Smooth muscle cell (in vitro differentiated cells): ENCODE data around the gene KIRREL3. TPM values are rescaled to one million over a fixed set of nuclear protein-coding genes. Genes with fewer than 3 reads are reported as not detected.

Experiments
- DNase-seq: peaks from one replicate; lab custom pipeline; 2025; ENCODE audit not compliant: unreplicated experiment; lab: John Stamatoyannopoulos, UW
- H2AFZ ChIP-seq: fragments of 200-600 bp; sonication (generic); 2 replicates; pipeline ENCODE4 v1.6.0; 2016; ENCODE audit warnings: antibody characterized with exemption, low read depth, mild to moderate bottlenecking
- H3F3A ChIP-seq: fragments of 200-600 bp; sonication (generic); 2 replicates; pipeline ENCODE4 v1.6.0; 2017; ENCODE audit warnings: antibody characterized with exemption, low read depth
- H3K27ac ChIP-seq: fragments of 200-600 bp; sonication (generic); 2 replicates; pipeline ENCODE4 v1.5.1; 2016; ENCODE audit warnings: low read depth, mild to moderate bottlenecking
- H3K27me3 ChIP-seq: fragments of 200-600 bp; sonication (generic); 2 replicates; pipeline ENCODE4 v1.6.1; 2016; ENCODE audit warnings: low read depth, mild to moderate bottlenecking
- H3K36me3 ChIP-seq: fragments of 200-600 bp; sonication (generic); 2 replicates; pipeline ENCODE4 v1.5.1; 2016; ENCODE audit warnings: low read depth
- H3K4me1 ChIP-seq: fragments of 200-600 bp; sonication (generic); 2 replicates; pipeline ENCODE4 v1.5.1; 2016; ENCODE audit warnings: low read depth
- H3K4me2 ChIP-seq: fragments of 200-600 bp; sonication (generic); 2 replicates; pipeline ENCODE4 v1.6.0; 2016; ENCODE audit warnings: mild to moderate bottlenecking
- H3K4me3 ChIP-seq: fragments of 200-600 bp; sonication (generic); 2 replicates; pipeline ENCODE4 v1.5.1; 2016; ENCODE audit warnings: mild to moderate bottlenecking
- H3K79me2 ChIP-seq: fragments of 200-600 bp; sonication (generic); 2 replicates; pipeline ENCODE4 v1.6.0; 2016; ENCODE audit warnings: low read depth, mild to moderate bottlenecking
- H3K9ac ChIP-seq: fragments of 200-600 bp; sonication (generic); 2 replicates; pipeline ENCODE4 v1.6.0; 2016; ENCODE audit warnings: low read depth
- H3K9me3 ChIP-seq: fragments of 200-600 bp; sonication (generic); replicated peaks from 2 replicates; pipeline ENCODE4 v1.5.1; 2016; ENCODE audit warnings: low read depth
- H4K20me1 ChIP-seq: fragments of 200-600 bp; sonication (generic); 2 replicates; pipeline ENCODE4 v1.6.0; 2016; ENCODE audit warnings: low read depth
- WGBS: methylation state at CpG from one replicate; pipeline ENCODE4 v1.1.7; 2016; ENCODE audit warnings: low lambda C conversion rate; 5-methylcytosine and 5-hydroxymethylcytosine counted together
- polyA plus RNA-seq: library from polyadenylated mRNA; unstranded; fragments of >200 nt; fragmentation: Nextera tagmentation; extraction: Ambion mirVana; gene quantifications from 2 replicates; pipeline ENCODE4 v1.2.1, GENCODE V29; 2016
- total RNA-seq: library from RNA; depleted of rRNA; stranded (reverse); fragments of >200 nt; gene quantifications from 2 replicates; pipeline ENCODE4 v1.2.3, GENCODE V29; 2014
- TF ChIP-seq, protein P1 (sequence below): fragments of 200-600 bp; sonication (generic); IDR thresholded peaks from 2 replicates; pipeline ENCODE4 v1.5.1; 2017; ENCODE audit warnings: borderline replicate concordance, mild to moderate bottlenecking, antibody characterized with exemption; ENCODE audit not compliant: insufficient read depth, poor library complexity, severe bottlenecking

KIRREL3 gene
- total and polyA plus RNA-seq, 2 experiments from 2014 or later = 1.2 TPM; not detected in 1

DNA sequence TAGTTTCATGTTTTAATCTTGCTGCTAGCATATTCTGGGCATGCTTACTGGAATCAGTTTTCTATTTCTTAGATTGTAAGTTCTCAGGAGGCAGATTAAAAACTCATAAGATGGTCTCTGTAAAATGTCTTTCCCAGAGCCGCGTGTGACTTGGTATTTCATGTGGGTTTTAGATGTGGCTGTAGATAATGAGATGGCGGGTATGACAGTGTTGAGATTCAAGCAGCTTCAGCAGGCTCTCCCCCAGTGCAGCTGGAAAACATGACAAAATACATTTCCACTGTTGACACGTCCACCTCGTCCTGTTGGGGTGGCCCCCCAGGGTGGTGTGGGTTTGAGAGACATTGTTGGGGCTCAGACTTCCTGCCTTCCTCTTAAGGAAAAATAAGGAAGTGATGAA is 106.8 kb downstream of the KIRREL3 start:
- Histone ChIP-seq H3F3A (no peaks in the 10 kb centered on the region), H3K9me3 (no peaks in the 10 kb centered on the region), H3K4me2 (no peak overlapping the region), H3K4me3 (no peak overlapping the region), H3K79me2 (no peaks in the 10 kb centered on the region), H3K9ac (no peak overlapping the region), H3K36me3 (no peaks in the 10 kb centered on the region), H4K20me1 (no peaks in the 10 kb centered on the region), H3K4me1 (peaks cover 7% of the 10 kb centered on the region), H3K27ac (no peak overlapping the region), H2AFZ (peak overlapping the region; percentile 5), H3K27me3 (no peaks in the 10 kb centered on the region)
- 32% methylated on average over 5 of the region's 5 CpGs for WGBS
- no peak for DNase-seq
- TF ChIP-seq, protein P1, sequence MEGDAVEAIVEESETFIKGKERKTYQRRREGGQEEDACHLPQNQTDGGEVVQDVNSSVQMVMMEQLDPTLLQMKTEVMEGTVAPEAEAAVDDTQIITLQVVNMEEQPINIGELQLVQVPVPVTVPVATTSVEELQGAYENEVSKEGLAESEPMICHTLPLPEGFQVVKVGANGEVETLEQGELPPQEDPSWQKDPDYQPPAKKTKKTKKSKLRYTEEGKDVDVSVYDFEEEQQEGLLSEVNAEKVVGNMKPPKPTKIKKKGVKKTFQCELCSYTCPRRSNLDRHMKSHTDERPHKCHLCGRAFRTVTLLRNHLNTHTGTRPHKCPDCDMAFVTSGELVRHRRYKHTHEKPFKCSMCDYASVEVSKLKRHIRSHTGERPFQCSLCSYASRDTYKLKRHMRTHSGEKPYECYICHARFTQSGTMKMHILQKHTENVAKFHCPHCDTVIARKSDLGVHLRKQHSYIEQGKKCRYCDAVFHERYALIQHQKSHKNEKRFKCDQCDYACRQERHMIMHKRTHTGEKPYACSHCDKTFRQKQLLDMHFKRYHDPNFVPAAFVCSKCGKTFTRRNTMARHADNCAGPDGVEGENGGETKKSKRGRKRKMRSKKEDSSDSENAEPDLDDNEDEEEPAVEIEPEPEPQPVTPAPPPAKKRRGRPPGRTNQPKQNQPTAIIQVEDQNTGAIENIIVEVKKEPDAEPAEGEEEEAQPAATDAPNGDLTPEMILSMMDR = no peak

DNA sequence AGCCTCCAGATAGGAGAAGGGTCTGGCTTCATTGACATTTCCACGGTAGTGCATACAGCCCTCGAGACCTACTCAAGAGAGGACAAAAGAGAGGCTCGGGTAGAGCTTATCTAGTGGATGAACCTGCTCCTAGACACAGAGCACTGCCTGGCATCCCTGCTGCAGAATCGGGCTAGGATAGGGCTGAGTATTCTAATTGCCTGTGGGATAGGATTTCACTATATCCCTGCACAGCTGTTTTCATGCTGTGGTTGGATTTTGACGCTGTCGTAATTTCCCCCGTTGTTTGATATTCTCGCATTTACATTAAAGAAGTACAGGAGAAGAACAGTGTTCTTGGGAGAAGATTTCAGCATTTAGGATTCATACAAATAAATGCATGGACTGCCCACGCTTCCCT is 107.8 kb downstream of the KIRREL3 start:
- no peaks in the 10 kb centered on the region for H4K20me1 ChIP-seq
- no peaks in the 10 kb centered on the region for H3K4me1 ChIP-seq
- H3K9me3 ChIP-seq = no peaks in the 10 kb centered on the region
- H3K27me3 ChIP-seq = no peaks in the 10 kb centered on the region
- TF ChIP-seq, protein P1 = no peak
- H3K4me2 ChIP-seq = no peak overlapping the region
- H3K27ac ChIP-seq = no peak overlapping the region
- H3K79me2 ChIP-seq = no peaks in the 10 kb centered on the region
- no peak overlapping the region for H2AFZ ChIP-seq
- no peak for DNase-seq
- H3F3A ChIP-seq = no peaks in the 10 kb centered on the region
- no peaks in the 10 kb centered on the region for H3K36me3 ChIP-seq
- no peak overlapping the region for H3K9ac ChIP-seq
- no peak overlapping the region for H3K4me3 ChIP-seq
- WGBS = 86% methylated on average over 9 of the region's 9 CpGs

DNA sequence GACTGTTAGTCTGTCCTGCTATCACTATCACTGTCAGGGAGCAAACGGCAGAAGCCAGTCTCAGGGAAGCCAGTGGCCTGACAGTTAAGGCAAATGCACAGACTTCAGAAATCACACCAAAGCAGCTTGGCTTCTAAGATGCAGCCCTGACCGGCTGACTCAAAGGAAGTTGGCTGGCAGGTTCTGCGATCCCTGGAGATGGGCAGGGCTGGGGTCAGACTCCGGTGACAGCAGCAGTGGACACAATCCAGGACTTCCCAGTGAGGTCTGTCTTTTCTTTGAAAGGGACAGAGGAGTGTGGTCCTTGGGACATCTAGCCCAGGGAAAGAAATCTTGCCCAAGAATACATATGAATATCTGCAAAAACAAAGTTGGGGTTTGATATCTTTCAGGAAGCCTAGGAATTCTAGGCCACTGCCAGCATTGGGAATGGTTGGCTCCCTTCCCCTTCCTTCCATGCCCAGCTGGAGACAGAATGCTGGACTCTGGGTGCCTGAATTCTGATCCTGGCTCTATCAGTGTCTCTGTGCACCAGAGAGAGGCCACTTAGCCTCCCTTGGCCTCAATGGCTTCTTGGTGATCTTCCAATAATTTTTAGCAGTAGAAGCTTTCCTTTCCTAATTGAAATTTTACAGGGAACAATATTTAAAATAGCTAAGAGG is 108.9 kb downstream of the KIRREL3 start:
- Histone ChIP-seq H3K4me3 (no peak overlapping the region), H2AFZ (no peak overlapping the region), H3K4me1 (no peaks in the 10 kb centered on the region), H3K27ac (no peak overlapping the region), H3F3A (no peaks in the 10 kb centered on the region), H3K9me3 (no peaks in the 10 kb centered on the region), H4K20me1 (no peaks in the 10 kb centered on the region), H3K36me3 (no peaks in the 10 kb centered on the region), H3K79me2 (no peaks in the 10 kb centered on the region), H3K27me3 (no peaks in the 10 kb centered on the region), H3K9ac (no peak overlapping the region), H3K4me2 (no peak overlapping the region)
- WGBS = 37% methylated on average over 4 of the region's 4 CpGs
- TF ChIP-seq, protein P1 = no peak
- no peak for DNase-seq

DNA sequence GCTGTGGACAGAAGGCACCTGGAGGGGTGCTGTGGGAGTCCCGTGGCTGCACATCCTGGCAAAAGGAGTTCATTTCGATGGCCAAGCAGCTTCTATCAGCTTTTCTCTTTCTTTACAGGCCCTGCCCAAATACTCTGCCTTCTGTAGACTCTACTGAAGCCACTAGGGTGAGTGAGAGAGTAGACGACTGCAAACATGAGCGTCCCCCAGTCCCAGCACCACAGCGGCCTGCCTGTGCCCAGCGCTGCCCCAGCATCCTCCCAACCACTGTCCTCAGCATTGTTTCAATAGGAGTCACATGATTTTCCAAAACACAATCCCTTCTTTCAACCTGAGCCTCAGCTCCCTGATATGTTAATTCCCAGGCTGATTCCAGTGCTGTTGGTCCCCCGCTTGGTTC is 110.0 kb downstream of the KIRREL3 start:
- Histone ChIP-seq H4K20me1 (no peaks in the 10 kb centered on the region), H3K27me3 (no peaks in the 10 kb centered on the region), H3K36me3 (no peaks in the 10 kb centered on the region), H3K4me2 (no peak overlapping the region), H3K27ac (no peak overlapping the region), H3K4me1 (peaks cover 2% of the 10 kb centered on the region), H2AFZ (no peak overlapping the region), H3F3A (no peaks in the 10 kb centered on the region), H3K4me3 (no peak overlapping the region), H3K9me3 (no peaks in the 10 kb centered on the region), H3K9ac (no peak overlapping the region), H3K79me2 (no peaks in the 10 kb centered on the region)
- TF ChIP-seq, protein P1 = no peak
- 63% methylated on average over 7 of the region's 7 CpGs for WGBS
- DNase-seq = no peak
